ENCODE data around the gene TMTC4.

Gene TMTC4

GRCh38 chr13:100611678-100612492, 62.7 kb downstream of the TMTC4 start:
- peak; percentile 8 for DNase-seq (ENCODE audit: low read depth)

GRCh38 chr13:100610391-100611347, 63.9 kb downstream of the TMTC4 start:
- no peak overlapping the region for H3K4me3 ChIP-seq (ENCODE audit: low read length)
- DNase-seq (ENCODE audit: low read depth): no peak
- no peak for TF ChIP-seq CTCF (conservative IDR thresholded peaks at IDR 0.05; ENCODE audit: low read length)

More at GRCh38 chr13:100611678-100612492, 62.7 kb downstream of the TMTC4 start:
- no peak for TF ChIP-seq CTCF (conservative IDR thresholded peaks at IDR 0.05; ENCODE audit: low read length)
- no peak overlapping the region for H3K4me3 ChIP-seq (ENCODE audit: low read length)

GRCh38 chr13:100608906-100609305, 65.7 kb downstream of the TMTC4 start:
- no peak for TF ChIP-seq CTCF (conservative IDR thresholded peaks at IDR 0.05; ENCODE audit: low read length)
- H3K4me3 ChIP-seq (ENCODE audit: low read length): no peak overlapping the region
- no peak for DNase-seq (ENCODE audit: low read depth)

- H3K4me3 ChIP-seq (ENCODE audit: low read length): no peak overlapping the region
- DNase-seq (ENCODE audit: low read depth): no peak
- TF ChIP-seq CTCF (conservative IDR thresholded peaks at IDR 0.05; ENCODE audit: low read length): no peak
These were observed 66.1 kb downstream of the TMTC4 start for GRCh38 chr13:100608489-100608888.

- DNase-seq (ENCODE audit: low read depth): no peak
- no peak for TF ChIP-seq CTCF (conservative IDR thresholded peaks at IDR 0.05; ENCODE audit: low read length)
- H3K4me3 ChIP-seq (ENCODE audit: low read length): no peak overlapping the region
These were observed 69.5 kb downstream of the TMTC4 start for GRCh38 chr13:100604918-100605710.

GRCh38 chr13:100602493-100603111, 72.0 kb downstream of the TMTC4 start:
- no peak overlapping the region for H3K4me3 ChIP-seq (ENCODE audit: low read length)
- no peak for TF ChIP-seq CTCF (conservative IDR thresholded peaks at IDR 0.05; ENCODE audit: low read length)
- no peak for DNase-seq (ENCODE audit: low read depth)

Data from AG10803 (cell line).